DND-41 (cell line): ENCODE measurements around the gene APOM.

Experiments
- EZH2 ChIP-seq: IDR thresholded peaks from 3 replicates; pipeline ENCODE4 v1.6.1; 2012; ENCODE audit warnings: borderline replicate concordance, low read depth, mild to moderate bottlenecking, moderate library complexity, low read length, inconsistent platforms; ENCODE audit not compliant: severe bottlenecking
- TF ChIP-seq, protein P1 (sequence below): IDR thresholded peaks from 2 replicates; pipeline ENCODE4 v1.5.1; 2012; ENCODE audit warnings: borderline replicate concordance, low read length, moderate library complexity, mild to moderate bottlenecking; ENCODE audit not compliant: poor library complexity, severe bottlenecking; ENCODE audit errors: extremely low read depth

GRCh38 chr6:31691078-31691463 lies 35.4 kb downstream of the APOM start:
- no peak for TF ChIP-seq EZH2
- TF ChIP-seq, protein P1, sequence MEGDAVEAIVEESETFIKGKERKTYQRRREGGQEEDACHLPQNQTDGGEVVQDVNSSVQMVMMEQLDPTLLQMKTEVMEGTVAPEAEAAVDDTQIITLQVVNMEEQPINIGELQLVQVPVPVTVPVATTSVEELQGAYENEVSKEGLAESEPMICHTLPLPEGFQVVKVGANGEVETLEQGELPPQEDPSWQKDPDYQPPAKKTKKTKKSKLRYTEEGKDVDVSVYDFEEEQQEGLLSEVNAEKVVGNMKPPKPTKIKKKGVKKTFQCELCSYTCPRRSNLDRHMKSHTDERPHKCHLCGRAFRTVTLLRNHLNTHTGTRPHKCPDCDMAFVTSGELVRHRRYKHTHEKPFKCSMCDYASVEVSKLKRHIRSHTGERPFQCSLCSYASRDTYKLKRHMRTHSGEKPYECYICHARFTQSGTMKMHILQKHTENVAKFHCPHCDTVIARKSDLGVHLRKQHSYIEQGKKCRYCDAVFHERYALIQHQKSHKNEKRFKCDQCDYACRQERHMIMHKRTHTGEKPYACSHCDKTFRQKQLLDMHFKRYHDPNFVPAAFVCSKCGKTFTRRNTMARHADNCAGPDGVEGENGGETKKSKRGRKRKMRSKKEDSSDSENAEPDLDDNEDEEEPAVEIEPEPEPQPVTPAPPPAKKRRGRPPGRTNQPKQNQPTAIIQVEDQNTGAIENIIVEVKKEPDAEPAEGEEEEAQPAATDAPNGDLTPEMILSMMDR, result no peak
